Eye (tissue), 1 donor: ENCODE data around the gene APP.

Source experiments
- DNase-seq: peaks from one replicate; pipeline ENCODE4 v3.0.0-alpha.2; 2015

Gene APP

DNA sequence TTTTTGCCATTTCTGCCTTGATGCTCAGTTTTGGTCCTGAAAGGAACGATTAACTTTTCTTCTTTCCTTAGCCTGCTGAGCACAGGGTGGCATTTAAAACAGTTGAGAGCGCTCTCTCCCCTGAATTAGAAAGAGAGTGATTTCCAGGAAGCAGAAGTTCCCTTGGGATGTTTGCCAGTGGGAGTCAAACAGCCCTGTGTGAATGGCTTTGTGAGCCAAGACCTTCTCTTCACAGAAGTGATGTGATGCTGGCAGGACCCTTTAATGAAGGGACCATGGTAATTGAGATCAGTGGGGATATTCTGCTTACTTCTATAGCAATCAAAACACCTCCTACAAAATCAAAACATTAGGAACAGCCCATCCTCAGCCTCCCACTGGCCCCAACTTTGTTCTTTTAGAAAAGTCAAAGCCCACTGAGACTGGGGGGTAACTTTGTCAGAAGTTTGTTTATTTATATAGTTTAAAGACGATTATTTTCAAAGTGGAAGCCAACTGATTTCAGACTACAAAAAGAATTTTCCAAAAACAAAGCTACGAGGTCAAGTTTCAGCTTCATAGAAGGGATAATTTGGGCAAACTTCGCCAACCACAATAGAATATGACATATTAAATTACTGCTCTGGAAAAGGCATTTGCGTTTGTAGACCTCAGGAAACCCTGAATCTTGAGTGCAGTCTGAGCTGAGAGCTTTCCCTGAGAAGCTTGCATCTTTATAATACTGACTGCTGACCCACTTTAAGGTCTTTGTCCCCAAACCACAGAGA lies 313.1 kb downstream of the APP start:
- peak; percentile 58 for DNase-seq

DNA sequence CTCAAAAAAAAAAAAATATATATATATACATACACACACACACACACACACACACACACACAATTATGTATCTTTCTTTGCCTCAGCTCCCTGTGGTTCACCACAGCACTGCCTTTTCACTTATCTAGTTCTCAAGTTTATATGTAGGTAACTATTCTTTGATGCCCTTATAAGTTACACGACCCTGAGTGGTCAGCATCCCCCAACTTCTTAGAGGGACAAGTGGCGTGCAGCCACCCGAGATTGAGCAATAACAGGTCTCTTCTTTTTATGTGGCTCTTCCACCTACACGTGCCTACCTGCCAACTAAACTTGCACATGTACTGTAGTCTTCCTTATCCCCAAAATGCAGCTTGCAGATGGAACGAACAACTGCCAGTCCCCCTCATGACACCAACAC lies 315.0 kb downstream of the APP start:
- DNase-seq: no peak

DNA sequence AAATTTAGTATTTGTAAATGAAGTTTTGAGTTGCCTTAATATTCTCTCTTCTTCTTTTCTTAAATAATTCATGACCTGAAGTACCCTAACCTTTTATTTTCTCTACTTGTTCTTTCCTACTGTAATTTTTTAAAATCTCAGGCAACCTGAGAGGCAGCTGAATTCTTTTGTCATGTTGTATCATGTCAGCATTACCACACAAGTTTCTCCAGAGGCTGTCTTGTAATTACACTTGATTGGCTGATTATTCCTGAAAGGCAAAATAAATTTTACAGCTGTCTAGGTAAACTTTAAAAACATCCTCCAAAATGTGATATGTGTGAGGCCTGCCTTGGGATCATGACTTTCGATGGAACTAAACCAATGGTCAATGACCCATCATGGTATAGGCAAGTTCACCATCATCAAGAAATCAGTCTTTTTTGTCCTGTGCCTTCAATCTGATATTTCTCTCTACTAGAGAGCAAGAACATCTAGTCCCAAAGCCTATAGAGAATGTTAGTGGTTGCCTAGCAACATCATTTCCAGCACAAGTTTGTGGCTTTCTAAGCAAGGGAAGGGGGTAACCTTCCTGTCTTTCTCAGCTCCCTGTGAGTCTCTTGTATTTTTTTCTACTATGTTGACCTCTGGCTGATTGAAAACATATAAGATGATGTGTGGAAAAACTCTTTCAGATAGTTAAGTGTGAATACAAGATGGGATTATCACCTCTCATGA lies 320.3 kb downstream of the APP start:
- peak; percentile 53 for DNase-seq

DNA sequence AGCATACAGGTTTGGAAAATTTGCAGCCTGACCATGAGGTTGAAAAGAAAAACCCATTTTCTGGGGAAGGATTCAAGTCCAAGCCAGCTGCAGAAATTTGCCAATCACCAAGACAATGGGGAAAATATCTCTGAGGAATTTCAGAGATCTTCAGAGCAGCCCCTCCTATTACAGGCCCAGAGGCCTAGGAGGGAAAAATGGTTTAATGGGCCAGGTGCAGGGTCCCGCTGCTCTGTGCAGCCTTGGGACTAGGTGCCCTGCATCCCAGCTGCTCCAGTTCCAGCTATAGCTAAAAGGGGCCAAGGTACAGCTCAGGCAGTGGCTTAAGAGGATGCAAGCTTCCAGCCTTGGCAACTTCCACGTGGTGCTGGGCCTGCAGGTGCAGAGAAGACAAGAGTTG lies 322.3 kb downstream of the APP start:
- no peak for DNase-seq

DNA sequence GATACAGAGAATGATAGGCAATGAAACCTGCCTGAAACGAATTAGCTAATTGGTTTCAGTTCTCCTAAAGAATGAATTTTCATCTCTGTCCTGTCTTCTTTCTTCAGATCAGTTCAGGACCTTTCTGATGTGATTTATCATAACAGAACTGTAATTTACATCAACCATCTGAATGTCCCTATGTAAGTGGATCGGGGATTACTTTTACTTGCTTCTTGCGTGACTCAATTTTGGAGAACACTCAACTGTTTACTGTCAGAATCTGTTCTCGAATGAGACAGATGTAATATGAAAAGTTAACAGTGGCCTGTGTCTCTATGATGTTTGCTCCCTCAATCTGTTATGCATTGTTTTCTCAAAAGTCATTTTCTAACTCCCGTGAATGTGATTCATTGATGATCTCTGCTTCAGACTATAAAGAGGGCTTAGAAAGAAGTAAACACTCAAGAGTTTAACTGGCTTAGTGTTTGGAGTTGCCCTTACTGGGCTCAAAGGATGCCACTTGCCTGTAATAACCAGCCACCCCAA lies 324.8 kb downstream of the APP start:
- DNase-seq: no peak

DNA sequence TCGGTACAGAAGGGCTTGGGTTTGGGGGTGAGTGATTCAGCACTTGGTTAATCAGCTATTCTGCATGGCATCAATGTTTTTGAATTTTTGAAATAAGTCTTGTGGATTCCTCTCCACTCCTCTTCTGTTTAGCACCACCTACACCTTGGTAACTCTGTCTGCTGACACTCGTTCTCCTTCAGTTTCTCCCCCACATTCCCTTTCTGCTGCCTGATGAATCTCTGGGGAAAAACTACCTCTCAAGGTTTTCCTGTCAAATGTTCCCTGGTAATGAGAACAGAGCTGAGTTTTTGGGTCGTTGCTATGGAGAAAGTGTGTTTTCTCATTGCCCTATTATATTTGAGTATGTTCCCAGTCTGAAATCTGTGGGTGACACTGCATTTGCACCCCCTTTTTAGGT lies 327.6 kb downstream of the APP start:
- DNase-seq: no peak

DNA sequence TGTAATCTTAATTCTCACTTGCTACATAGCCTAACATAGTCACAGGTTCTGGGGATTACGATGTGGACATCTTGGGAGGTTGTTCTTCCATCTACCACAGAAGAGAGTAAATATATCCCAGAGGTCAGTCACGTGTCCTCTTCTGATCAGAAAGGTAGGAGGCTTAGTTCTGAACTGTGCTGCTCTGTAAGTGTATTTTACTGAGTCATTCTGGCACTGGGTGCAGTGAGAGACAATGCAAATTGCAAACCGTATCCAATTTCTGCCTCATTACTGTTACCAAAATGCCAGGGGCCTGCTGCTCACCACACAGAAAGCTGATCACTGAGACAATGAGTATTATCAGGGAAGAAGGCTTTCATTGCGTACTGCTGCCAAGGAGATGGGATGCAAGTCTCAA lies 331.8 kb downstream of the APP start:
- DNase-seq: no peak

DNA sequence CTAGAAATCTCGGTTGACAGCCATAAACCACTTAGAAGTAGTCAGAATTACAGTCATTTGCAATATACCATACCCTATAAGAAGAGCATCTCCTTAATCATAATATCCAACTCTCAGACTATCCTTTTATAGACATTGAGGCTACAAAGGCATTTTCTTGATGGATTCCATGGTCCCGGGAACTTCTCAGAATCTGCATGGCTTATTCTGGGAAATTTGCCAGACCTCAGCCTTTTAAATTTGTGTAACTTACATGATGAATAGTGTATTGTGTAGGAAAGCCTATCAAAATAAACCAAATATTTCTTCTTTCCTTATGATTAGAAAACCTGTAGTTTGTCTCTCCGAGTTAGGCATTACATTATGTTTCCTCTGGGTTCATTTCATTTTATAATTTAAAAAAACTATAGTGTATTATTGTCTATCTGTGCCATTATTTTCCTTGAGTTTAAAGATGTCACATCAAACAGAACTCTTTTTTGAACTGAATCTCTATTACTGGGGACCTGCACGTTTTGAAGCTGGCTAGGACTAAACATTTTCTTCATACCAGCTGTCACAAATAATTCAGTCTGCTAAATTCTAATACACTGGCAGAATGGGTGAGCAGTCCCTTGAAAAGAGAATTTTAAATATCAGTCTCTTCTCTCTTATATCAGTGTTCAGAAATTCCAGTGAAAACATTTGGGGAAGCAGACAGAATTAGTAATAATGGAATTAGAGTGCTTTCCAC lies 332.9 kb downstream of the APP start:
- DNase-seq: peak; percentile 62

DNA sequence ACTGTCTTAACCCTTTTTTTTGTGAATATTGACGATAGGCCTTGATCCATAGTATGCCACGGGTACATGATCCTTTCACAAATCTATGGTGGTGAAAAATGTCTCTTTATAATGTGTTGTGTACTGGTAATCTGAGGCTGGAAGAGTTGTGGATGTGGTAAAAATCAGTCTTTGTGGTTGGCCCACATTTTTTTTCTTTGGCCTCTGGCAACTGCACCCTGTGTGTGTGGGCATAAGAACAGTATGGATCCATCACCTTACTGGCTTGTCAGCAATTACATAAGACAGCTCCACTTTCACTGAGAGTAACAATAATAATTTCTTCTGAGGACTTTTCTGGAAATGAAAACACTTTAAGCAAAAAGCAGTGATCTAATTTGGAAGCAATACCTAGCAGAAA lies 334.2 kb downstream of the APP start:
- no peak for DNase-seq

DNA sequence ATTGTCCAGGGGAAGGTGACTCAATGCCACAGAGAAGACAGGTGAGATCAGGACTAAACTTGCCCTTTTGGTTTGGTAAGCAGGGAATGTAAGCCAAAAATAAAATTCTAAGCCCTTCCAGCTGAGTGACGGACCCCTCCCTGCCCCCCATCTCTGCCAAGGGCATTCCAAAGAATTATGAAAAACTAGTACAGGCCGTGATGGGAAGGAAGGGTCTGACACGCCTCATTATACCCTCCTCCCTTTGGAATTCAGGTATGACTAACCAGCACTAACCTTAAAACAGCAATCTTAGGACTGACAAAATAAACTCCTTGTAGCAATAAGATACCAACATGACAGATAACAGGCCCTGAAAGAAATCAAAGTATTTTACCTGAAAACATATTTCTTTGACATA lies 336.2 kb downstream of the APP start:
- no peak for DNase-seq

DNA sequence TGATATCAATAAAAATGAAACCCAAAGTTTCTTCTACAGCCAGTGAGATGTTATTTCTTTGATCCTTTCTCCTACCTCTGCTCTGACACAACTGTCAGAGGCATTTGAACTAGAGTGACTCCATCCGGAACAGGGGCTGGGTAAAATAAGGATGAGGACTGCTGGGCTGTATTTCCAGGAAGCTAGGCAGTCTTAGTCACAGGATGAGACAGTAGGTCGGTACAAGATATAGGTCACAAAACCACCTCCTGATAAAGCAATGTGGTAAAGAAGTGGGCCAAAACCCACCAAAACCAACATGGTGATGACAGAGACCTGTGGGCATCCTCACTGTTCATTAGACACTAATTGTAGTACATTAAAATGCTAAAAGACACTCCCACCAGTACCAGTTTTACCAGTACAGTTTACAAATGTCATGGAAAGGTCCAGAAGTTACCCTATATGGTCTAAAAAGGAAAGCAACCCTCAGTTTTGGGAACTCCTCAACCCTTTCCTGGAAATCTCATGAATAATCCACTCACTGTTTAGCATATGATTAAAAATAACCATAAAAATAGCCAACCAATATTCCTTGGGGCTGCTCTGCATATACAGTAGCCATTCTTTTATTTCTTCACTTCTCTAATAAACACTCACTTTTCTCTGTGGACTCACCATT lies 339.1 kb downstream of the APP start:
- no peak for DNase-seq
